Spleen (tissue), 7 donors: Measurements from ENCODE around the gene LMLN.

ENCODE experiments used
- CTCF ChIP-seq, 11 experiments: fragments of 200-600 bp in 7 of 11; fragments of 450-650 bp in 4 of 11; sonication (generic) in 4 of 11; IDR thresholded peaks in 8 of 11; conservative IDR thresholded peaks in 3 of 11; 1 replicate in 7 of 11; 2 replicates in 4 of 11; pipeline versions ENCODE4 v1.4.0 to v1.8.0; 2016 to 2021; ENCODE audit warnings: antibody characterized with exemption in 11 of 11, inconsistent platforms in 4 of 11, mild to moderate bottlenecking in 1 of 11
- POLR2AphosphoS5 ChIP-seq, 3 donors: sonication (generic); formaldehyde crosslinking; IDR thresholded peaks; one replicate each; pipeline ENCODE4 v1.5.1; 2017; ENCODE audit warnings: antibody characterized with exemption in 3 of 3
- donor health status: DM: no; HTN: no; CAD: no; lungs with moderate emphysema.
- donor health status: DM: no; HTN: no; CAD: no.
- donor health status: DM: no; HTN: no; CAD: no.

- TF ChIP-seq POLR2AphosphoS5 (IDR thresholded peaks at IDR 0.05) (no peak), CTCF (IDR thresholded peaks at IDR 0.05 in 8 of 11, conservative IDR thresholded peaks at IDR 0.05 in 3 of 11) (no peak)
Observed at GRCh38 chr3:197957790-197958133, 2.3 kb upstream of the LMLN start.
